Measurements from ENCODE around the gene CAMTA1.

DNA sequence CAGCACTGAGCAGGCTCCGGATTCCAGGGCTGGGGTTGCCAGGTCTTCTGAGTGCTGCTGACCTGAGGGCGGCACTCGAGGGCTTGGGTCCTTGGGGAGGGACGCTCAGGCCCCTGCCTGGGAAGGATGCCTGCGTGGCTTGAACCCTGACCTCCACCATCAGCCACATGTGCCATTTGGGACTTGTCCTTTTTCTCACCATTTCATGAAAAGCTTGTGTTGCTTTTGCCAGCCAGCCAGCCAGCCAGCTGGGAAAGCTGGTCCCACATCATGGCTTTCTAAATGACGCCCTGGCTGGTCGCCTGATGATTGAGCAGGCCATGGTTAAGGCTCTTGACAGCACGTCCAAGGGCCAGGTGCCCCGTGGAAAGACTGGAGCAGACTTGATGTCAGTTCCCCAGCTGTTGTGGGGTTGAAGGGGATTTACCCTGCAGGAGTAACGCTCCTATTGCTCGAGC lies 168.7 kb downstream of the CAMTA1 start:
- TF ChIP-seq POLR2A (IDR thresholded peaks at IDR 0.05; ENCODE audit: low read length): no peak
- no peak for TF ChIP-seq GATA1 (IDR thresholded peaks at IDR 0.05; ENCODE audit: low read depth, low read length)

Data from erythroblast (primary cell).